WI38 (cell line): ENCODE results near the gene SHISAL1.

Experiments
- H3K4me3 ChIP-seq: 2 replicates; pipeline ENCODE4 v1.5.1; 2011; ENCODE audit warnings: low read depth, mild to moderate bottlenecking, control low read depth, low read length
- CTCF ChIP-seq: IDR thresholded peaks from 2 replicates; pipeline ENCODE4 v1.5.1; 2012; ENCODE audit warnings: low read depth, mild to moderate bottlenecking, control low read depth, low read length

The SHISAL1 gene

GRCh38 chr22:44284711-44285110 is 28.0 kb downstream of the SHISAL1 start:
- H3K4me3 ChIP-seq = no peak overlapping the region
- no peak for TF ChIP-seq CTCF

DNA sequence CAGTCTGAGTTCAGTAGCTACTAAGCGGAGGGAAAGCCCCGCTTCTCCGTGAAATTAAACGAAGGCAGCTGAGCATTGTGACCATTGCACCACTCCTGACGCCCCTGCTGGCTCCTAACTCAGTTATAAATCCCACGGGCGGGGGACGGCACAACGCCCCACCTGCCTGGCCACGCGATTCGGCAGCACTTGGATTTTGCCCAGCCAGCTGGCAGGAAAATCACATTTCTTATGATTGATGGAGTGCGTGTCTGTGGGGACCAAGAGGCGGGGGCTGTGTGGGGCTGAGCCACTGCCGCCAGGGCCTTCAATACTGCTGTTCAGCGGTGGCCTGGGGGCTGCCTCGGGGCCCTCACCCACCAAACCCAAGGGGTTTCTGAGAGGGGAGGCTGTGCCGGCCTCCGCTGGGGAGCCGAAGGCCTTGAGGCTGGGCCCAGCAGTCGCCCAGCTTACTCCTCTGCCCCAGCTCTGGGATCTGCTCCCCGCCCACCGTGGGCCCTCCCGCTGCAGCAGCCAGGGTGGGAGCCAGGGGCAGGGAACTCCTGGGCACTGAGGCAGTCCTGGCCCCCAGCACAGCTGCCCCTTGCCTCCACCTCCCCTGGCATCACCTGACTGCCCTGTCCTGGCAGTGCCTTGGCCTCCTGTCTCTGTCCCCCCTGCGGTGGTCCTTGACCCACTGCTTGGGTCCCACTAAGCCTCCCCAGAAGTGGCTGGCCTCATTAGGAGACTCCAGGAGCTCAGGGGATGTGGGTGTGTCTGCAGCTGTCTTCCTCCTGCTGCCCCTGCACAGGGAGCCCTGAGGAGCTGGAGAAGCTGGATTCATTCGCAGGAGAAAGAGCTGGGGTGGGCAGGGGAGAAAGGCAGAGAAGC is 30.7 kb downstream of the SHISAL1 start:
- H3K4me3 ChIP-seq = no peak overlapping the region
- no peak for TF ChIP-seq CTCF

DNA sequence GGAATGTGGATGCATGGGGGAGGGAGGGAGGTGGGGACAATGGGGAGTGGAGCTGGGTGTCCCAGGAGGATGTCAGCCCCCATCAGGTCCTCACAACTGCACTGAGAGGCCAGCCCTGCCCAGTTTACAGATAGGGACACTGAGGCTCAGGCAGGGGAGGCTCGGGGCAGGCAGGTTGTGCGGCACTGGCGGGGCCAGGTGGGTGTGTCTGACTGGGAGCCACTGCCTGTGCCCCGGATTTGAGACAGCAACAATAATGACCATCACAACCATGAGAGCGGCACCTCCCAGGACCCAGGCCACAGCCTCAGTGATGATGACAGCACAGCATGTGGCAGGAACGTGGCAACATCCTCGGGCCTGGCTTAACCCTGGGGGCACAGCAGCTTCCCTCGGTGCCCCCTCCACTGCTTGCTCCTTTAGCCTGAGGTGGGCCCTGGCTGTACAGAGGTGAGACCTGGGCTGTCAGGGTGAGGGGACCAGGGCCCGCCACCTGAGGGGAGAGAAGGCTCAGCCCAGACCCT is 32.0 kb downstream of the SHISAL1 start:
- no peak for TF ChIP-seq CTCF
- no peak overlapping the region for H3K4me3 ChIP-seq

- no peak overlapping the region for H3K4me3 ChIP-seq
- no peak for TF ChIP-seq CTCF
Measured at GRCh38 chr22:44279069-44279360, 33.7 kb downstream of the SHISAL1 start.

GRCh38 chr22:44278243-44279068 is 34.3 kb downstream of the SHISAL1 start:
- no peak overlapping the region for H3K4me3 ChIP-seq
- TF ChIP-seq CTCF = no peak

DNA sequence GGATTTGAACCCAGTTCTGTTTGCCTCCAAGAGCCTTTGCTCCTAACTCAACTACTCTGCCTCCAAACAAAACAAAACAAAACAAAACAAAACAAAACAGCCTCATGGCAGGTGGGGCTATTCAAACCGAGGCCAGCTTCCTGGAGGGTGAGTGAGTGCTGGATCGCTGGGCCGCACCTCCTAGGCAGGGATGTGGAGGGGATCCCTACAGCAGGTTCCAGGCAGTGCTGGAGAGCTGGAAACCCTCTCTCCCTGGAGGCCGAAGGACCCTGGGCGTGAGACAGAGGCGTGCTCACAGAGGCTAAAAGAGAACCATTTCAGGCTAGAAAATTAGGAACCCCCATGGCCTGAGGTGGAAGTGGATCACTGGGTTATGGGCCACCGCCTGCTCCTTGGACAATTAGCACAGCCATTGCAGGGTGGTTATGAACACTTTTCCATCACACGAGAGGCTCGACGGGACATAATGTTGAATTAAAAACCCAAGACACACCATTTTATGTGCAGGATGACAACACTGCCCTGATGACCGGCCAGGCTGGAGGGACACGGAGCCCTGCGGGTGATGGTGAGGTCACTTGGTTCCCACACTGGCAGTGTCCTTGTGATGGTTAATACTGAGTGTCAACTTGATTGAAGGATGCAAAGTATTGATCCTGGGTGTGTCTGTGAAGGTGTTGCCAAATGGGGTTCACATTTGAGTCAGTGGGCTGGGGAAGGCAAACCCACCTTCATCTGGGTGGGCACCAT is 35.2 kb downstream of the SHISAL1 start:
- TF ChIP-seq CTCF = no peak
- H3K4me3 ChIP-seq = no peak overlapping the region
